KMS-11 (cell line): ENCODE results near the gene C1orf35.

Experiments
- H2AFZ ChIP-seq: fragments of 200-600 bp; sonication (generic); 2 replicates; pipeline ENCODE4 v1.6.1; 2016; ENCODE audit warnings: antibody characterized with exemption, mixed run types, low read depth
- H3K27ac ChIP-seq: fragments of 200-600 bp; sonication (generic); 2 replicates; pipeline ENCODE4 v1.6.1; 2016; ENCODE audit warnings: mild to moderate bottlenecking, mixed run types
- H3K27me3 ChIP-seq: fragments of 200-600 bp; sonication (generic); 2 replicates; pipeline ENCODE4 v1.6.1; 2017; ENCODE audit warnings: mild to moderate bottlenecking, low read depth, mixed run types, moderate library complexity; ENCODE audit not compliant: insufficient read depth
- H3K36me3 ChIP-seq: fragments of 200-600 bp; sonication (generic); 2 replicates; pipeline ENCODE4 v1.6.1; 2017; ENCODE audit warnings: mild to moderate bottlenecking, mixed run types; ENCODE audit not compliant: insufficient read depth
- H3K4me1 ChIP-seq: fragments of 200-600 bp; sonication (generic); 2 replicates; pipeline ENCODE4 v1.6.1; 2016; ENCODE audit warnings: mild to moderate bottlenecking, low read depth, mixed run types; ENCODE audit not compliant: poor library complexity, severe bottlenecking
- H3K4me2 ChIP-seq: fragments of 200-600 bp; sonication (generic); 2 replicates; pipeline ENCODE4 v1.7.0; 2016; ENCODE audit warnings: mild to moderate bottlenecking, mixed run types
- H3K4me3 ChIP-seq: fragments of 200-600 bp; sonication (generic); IDR thresholded peaks from 2 replicates; pipeline ENCODE4 v1.6.1; 2017; ENCODE audit warnings: low read depth, low read length, mixed read lengths; ENCODE audit not compliant: insufficient read depth
- H3K79me2 ChIP-seq: fragments of 200-600 bp; sonication (generic); 2 replicates; pipeline ENCODE4 v1.6.1; 2016; ENCODE audit warnings: low read depth, mixed run types; ENCODE audit not compliant: insufficient read depth
- H3K9ac ChIP-seq: fragments of 200-600 bp; sonication (generic); 2 replicates; pipeline ENCODE4 v1.6.1; 2016; ENCODE audit warnings: mild to moderate bottlenecking, mixed run types
- H4K20me1 ChIP-seq: fragments of 200-600 bp; sonication (generic); 2 replicates; pipeline ENCODE4 v1.6.1; 2016; ENCODE audit warnings: mild to moderate bottlenecking, mixed run types; ENCODE audit not compliant: insufficient read depth
- TF ChIP-seq, protein P1 (sequence below): fragments of 200-600 bp; sonication (generic); conservative IDR thresholded peaks from 2 replicates; pipeline ENCODE4 v1.6.1; 2017; ENCODE audit warnings: low read depth, mild to moderate bottlenecking, antibody characterized with exemption, low read length, moderate library complexity, mixed read lengths

C1orf35 gene

DNA sequence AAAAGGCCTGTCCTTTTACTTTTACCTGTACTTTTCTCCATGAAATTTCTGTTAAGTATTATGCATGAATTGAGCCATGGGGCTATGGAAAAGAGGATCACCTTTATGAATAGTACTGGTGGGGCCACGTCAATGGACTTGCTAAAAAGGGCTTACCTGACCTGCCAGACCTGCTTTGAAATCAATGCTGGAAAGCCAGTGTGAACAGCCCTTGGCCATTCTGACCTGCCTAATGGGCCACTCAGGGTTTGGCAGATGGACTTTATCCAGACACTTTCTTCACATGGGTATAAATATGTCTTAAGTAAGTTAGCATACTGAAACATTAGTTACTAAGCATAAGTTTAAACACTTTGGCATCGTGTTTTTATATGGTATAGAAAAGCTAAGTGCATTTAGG lies 28.6 kb upstream of the C1orf35 start:
- TF ChIP-seq, protein P1, sequence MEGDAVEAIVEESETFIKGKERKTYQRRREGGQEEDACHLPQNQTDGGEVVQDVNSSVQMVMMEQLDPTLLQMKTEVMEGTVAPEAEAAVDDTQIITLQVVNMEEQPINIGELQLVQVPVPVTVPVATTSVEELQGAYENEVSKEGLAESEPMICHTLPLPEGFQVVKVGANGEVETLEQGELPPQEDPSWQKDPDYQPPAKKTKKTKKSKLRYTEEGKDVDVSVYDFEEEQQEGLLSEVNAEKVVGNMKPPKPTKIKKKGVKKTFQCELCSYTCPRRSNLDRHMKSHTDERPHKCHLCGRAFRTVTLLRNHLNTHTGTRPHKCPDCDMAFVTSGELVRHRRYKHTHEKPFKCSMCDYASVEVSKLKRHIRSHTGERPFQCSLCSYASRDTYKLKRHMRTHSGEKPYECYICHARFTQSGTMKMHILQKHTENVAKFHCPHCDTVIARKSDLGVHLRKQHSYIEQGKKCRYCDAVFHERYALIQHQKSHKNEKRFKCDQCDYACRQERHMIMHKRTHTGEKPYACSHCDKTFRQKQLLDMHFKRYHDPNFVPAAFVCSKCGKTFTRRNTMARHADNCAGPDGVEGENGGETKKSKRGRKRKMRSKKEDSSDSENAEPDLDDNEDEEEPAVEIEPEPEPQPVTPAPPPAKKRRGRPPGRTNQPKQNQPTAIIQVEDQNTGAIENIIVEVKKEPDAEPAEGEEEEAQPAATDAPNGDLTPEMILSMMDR, result no peak
- Histone ChIP-seq H3K27me3 (no peaks in the 10 kb centered on the region), H3K27ac (no peak overlapping the region), H4K20me1 (no peaks in the 10 kb centered on the region), H3K4me2 (no peak overlapping the region), H3K4me1 (peaks cover 5% of the 10 kb centered on the region), H2AFZ (no peak overlapping the region), H3K36me3 (no peaks in the 10 kb centered on the region), H3K79me2 (no peaks in the 10 kb centered on the region), H3K4me3 (no peak overlapping the region), H3K9ac (no peak overlapping the region)

DNA sequence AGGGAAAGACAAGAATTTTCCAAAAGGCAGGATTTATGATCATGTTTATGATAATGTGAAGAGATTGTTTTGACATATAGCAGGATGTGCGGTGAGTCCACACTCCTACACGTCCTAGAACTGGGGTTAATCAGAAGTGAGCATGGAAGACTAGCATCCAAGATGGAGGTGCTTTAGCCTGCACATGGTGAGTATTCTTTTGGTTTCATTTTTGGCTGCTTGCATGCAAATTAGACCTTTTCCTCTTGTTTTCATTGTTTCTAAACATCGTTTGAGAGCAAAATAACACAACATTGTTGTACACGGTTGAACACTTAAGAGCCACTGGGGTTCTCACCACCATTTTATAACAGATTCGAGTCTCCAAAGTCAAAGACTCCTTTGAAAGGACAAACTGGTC lies 22.1 kb upstream of the C1orf35 start:
- no peaks in the 10 kb centered on the region for H3K4me1 ChIP-seq
- no peak overlapping the region for H3K4me3 ChIP-seq
- TF ChIP-seq, protein P1, result no peak
- H3K9ac ChIP-seq, result no peak overlapping the region
- no peak overlapping the region for H3K27ac ChIP-seq
- H3K27me3 ChIP-seq, result no peaks in the 10 kb centered on the region
- H3K4me2 ChIP-seq, result no peak overlapping the region
- H2AFZ ChIP-seq, result no peak overlapping the region
- no peaks in the 10 kb centered on the region for H3K79me2 ChIP-seq
- no peaks in the 10 kb centered on the region for H4K20me1 ChIP-seq
- no peaks in the 10 kb centered on the region for H3K36me3 ChIP-seq

DNA sequence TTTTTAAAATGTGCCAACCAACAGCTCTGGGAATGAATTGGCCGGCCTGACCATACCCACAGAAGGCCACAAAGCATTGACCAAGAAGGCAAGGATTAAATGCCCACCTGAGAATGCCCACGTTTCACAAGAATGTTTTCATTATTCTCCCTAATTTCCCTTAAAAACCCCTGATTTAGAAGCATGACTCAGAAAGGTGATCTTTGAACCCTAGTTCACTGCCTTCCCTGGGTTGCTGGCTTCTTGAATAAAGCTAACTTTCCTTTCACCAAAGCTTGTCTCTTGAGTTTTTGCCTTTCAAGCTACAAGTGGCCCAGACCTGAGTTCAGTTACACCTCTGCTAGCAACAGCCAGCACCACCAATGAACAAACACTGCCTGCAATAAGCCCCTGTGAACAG lies 20.4 kb upstream of the C1orf35 start:
- Histone ChIP-seq H3K27ac (no peak overlapping the region), H2AFZ (no peak overlapping the region), H3K4me1 (no peaks in the 10 kb centered on the region), H3K79me2 (no peaks in the 10 kb centered on the region), H3K27me3 (no peaks in the 10 kb centered on the region), H3K4me2 (no peak overlapping the region), H3K9ac (no peak overlapping the region), H4K20me1 (no peaks in the 10 kb centered on the region), H3K4me3 (no peak overlapping the region), H3K36me3 (no peaks in the 10 kb centered on the region)
- TF ChIP-seq, protein P1, result no peak

DNA sequence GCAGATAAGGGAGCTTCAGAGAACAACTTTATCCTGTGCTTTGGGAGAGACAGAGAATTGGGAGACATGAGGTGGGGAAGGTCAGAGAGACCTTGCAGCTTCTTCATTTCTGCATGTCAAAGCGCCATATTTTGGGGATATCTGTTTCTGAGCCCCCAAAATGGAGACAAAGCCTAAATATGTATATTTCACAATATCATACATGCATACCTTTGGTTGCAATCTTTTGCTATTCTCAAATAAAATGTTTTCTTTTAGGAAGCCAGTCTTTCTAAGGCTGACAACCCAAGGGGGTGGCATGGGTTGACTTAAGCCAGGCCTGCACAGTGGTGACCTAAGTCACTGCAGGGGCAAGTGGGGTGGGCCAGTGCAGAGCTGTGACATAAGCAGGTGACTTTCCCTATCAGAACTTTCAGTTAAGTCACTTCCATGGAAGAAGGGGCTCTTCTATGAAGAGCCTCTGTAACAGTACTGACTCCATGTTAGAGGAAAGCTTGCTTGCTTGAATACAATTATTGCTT lies 19.9 kb upstream of the C1orf35 start:
- H3K4me3 ChIP-seq, result no peak overlapping the region
- TF ChIP-seq, protein P1, result no peak
- H3K4me1 ChIP-seq, result no peaks in the 10 kb centered on the region
- no peaks in the 10 kb centered on the region for H4K20me1 ChIP-seq
- no peaks in the 10 kb centered on the region for H3K27me3 ChIP-seq
- no peak overlapping the region for H3K9ac ChIP-seq
- H3K79me2 ChIP-seq, result no peaks in the 10 kb centered on the region
- no peaks in the 10 kb centered on the region for H3K36me3 ChIP-seq
- no peak overlapping the region for H3K27ac ChIP-seq
- H3K4me2 ChIP-seq, result no peak overlapping the region
- H2AFZ ChIP-seq, result no peak overlapping the region
